Activated CD8-positive, alpha-beta T cell treated with anti-CD3 and anti-CD28 coated beads for 36 hours (primary cell): ENCODE measurements around the gene IRS1. TPM values are rescaled to one million over a fixed set of nuclear protein-coding genes. Genes with fewer than 3 reads are reported as not detected.

ENCODE experiments used
- ATAC-seq: fragments of 200-7000 bp; cut with Tn5 transposase; one replicate; pipeline ENCODE4 v1.10.0; 2021; ENCODE audit warnings: mild to moderate bottlenecking, moderate library complexity
- CTCF ChIA-PET: fragments of 350-600 bp; sonication (Branson Sonifier 250); formaldehyde crosslinking; loops from one replicate; lab custom pipeline; 2021; ENCODE audit warnings: antibody characterized with exemption; lab: Charles Lee
- POLR2A ChIA-PET: fragments of 350-600 bp; sonication (Branson Sonifier 250); formaldehyde crosslinking; loops from one replicate; lab custom pipeline; 2021; ENCODE audit warnings: antibody characterized with exemption; lab: Charles Lee
- DNase-seq: peaks from one replicate; pipeline ENCODE4 v3.0.0-alpha.2; 2020
- H3K27ac Mint-ChIP-seq: one replicate; pipeline ENCODE4 v1.8.0; 2021; ENCODE audit warnings: mild to moderate bottlenecking, mixed read lengths
- H3K27me3 Mint-ChIP-seq: one replicate; pipeline ENCODE4 v1.8.0; 2021; ENCODE audit warnings: mixed read lengths
- H3K36me3 Mint-ChIP-seq: one replicate; pipeline ENCODE4 v1.8.0; 2021; ENCODE audit warnings: low read depth, mixed read lengths
- H3K4me1 Mint-ChIP-seq: one replicate; pipeline ENCODE4 v1.8.0; 2021; ENCODE audit warnings: low read depth, mixed read lengths
- H3K4me3 Mint-ChIP-seq: one replicate; pipeline ENCODE4 v1.8.0; 2021; ENCODE audit warnings: mild to moderate bottlenecking, moderate library complexity, mixed read lengths
- H3K9me3 Mint-ChIP-seq: one replicate; pipeline ENCODE4 v1.8.0; 2021; ENCODE audit warnings: mixed read lengths
- CTCF ChIP-seq: fragments of 200-600 bp; IDR thresholded peaks from one replicate; pipeline ENCODE4 v1.8.0; 2022; ENCODE audit warnings: antibody characterized with exemption, mild to moderate bottlenecking
- intact Hi-C: fragments of 100-400 bp; cut with micrococcal nuclease; formaldehyde crosslinking; loops from one replicate; pipeline ENCODE4 v1.10.0; 2022
- total RNA-seq, 2 experiments: library from RNA; stranded (reverse); gene quantifications; one replicate each; pipeline ENCODE4 v1.2.3, GENCODE V29; 2021

IRS1 gene
- total RNA-seq, 2 experiments from 2014 or later = 3.5 to 4.0 TPM

GRCh38 chr2:226738191-226738820 lies 61.3 kb downstream of the IRS1 start:
- H3K36me3 Mint-ChIP-seq = peaks cover 2% of the 10 kb centered on the region
- intact Hi-C loops = no loop called here
- H3K27me3 Mint-ChIP-seq = no peaks in the 10 kb centered on the region
- no peak overlapping the region for H3K27ac Mint-ChIP-seq
- ChIA-PET POLR2A (no interaction called here), CTCF (interaction anchor here (1.4 kb wide), 1 partner anchor 27 kb away, joined by 3 read pairs; no protein-coding TSS in a partner anchor)
- H3K9me3 Mint-ChIP-seq = peaks cover 2% of the 10 kb centered on the region
- no peak for DNase-seq
- no peak for TF ChIP-seq CTCF
- ATAC-seq = no peak
- no peak overlapping the region for H3K4me3 Mint-ChIP-seq
- H3K4me1 Mint-ChIP-seq = peaks cover 5% of the 10 kb centered on the region

- H3K36me3 Mint-ChIP-seq = peaks cover 2% of the 10 kb centered on the region
- CTCF ChIA-PET = no interaction called here
- no peaks in the 10 kb centered on the region for H3K27me3 Mint-ChIP-seq
- peaks cover 5% of the 10 kb centered on the region for H3K4me1 Mint-ChIP-seq
- H3K27ac Mint-ChIP-seq = no peak overlapping the region
- POLR2A ChIA-PET = no interaction called here
- DNase-seq (no peak), ATAC-seq (no peak)
- no peak overlapping the region for H3K4me3 Mint-ChIP-seq
- TF ChIP-seq CTCF = no peak
- peaks cover 2% of the 10 kb centered on the region for H3K9me3 Mint-ChIP-seq
- intact Hi-C loops = no loop called here
Measured at GRCh38 chr2:226736382-226736781, 63.2 kb downstream of the IRS1 start.

GRCh38 chr2:226733927-226734564 lies 65.6 kb downstream of the IRS1 start:
- H3K27ac Mint-ChIP-seq = no peak overlapping the region
- CTCF ChIA-PET = interaction anchor here (0.9 to 1.1 kb wide), 2 partner anchors 8 to 54 kb away, joined by 3 read pairs; no protein-coding TSS in a partner anchor
- peaks cover 2% of the 10 kb centered on the region for H3K36me3 Mint-ChIP-seq
- no peak overlapping the region for H3K4me3 Mint-ChIP-seq
- peaks cover 3% of the 10 kb centered on the region for H3K4me1 Mint-ChIP-seq
- DNase-seq (no peak), ATAC-seq (no peak)
- H3K27me3 Mint-ChIP-seq = no peaks in the 10 kb centered on the region
- intact Hi-C loops = no loop called here
- TF ChIP-seq CTCF = no peak
- peaks cover 2% of the 10 kb centered on the region for H3K9me3 Mint-ChIP-seq
- POLR2A ChIA-PET = interaction anchor here (1.2 kb wide), 1 partner anchor 8 kb away, joined by 3 read pairs; no protein-coding TSS in a partner anchor

GRCh38 chr2:226733189-226733858 lies 66.3 kb downstream of the IRS1 start:
- peaks cover 2% of the 10 kb centered on the region for H3K9me3 Mint-ChIP-seq
- H3K36me3 Mint-ChIP-seq = peaks cover 2% of the 10 kb centered on the region
- POLR2A ChIA-PET = interaction anchor here (1.2 kb wide), 1 partner anchor 9 kb away, joined by 3 read pairs; no protein-coding TSS in a partner anchor
- DNase-seq (no peak), ATAC-seq (no peak)
- no peak overlapping the region for H3K4me3 Mint-ChIP-seq
- no peaks in the 10 kb centered on the region for H3K4me1 Mint-ChIP-seq
- no peak overlapping the region for H3K27ac Mint-ChIP-seq
- peaks cover 1% of the 10 kb centered on the region for H3K27me3 Mint-ChIP-seq
- CTCF ChIA-PET = interaction anchor here (0.9 to 1.1 kb wide), 2 partner anchors 9 to 53 kb away, joined by 3 read pairs; no protein-coding TSS in a partner anchor
- intact Hi-C loops = no loop called here
- no peak for TF ChIP-seq CTCF
